NCI-H82 (cell line): ENCODE results near the gene KCNE3.
A peak's percentile ranks its signal among the peaks of the same experiment; 100 is the strongest.

ENCODE experiments used
- DNase-seq: peaks from one replicate; lab custom pipeline; 2025; lab: John Stamatoyannopoulos, UW

The KCNE3 gene, protein sequence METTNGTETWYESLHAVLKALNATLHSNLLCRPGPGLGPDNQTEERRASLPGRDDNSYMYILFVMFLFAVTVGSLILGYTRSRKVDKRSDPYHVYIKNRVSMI

DNA sequence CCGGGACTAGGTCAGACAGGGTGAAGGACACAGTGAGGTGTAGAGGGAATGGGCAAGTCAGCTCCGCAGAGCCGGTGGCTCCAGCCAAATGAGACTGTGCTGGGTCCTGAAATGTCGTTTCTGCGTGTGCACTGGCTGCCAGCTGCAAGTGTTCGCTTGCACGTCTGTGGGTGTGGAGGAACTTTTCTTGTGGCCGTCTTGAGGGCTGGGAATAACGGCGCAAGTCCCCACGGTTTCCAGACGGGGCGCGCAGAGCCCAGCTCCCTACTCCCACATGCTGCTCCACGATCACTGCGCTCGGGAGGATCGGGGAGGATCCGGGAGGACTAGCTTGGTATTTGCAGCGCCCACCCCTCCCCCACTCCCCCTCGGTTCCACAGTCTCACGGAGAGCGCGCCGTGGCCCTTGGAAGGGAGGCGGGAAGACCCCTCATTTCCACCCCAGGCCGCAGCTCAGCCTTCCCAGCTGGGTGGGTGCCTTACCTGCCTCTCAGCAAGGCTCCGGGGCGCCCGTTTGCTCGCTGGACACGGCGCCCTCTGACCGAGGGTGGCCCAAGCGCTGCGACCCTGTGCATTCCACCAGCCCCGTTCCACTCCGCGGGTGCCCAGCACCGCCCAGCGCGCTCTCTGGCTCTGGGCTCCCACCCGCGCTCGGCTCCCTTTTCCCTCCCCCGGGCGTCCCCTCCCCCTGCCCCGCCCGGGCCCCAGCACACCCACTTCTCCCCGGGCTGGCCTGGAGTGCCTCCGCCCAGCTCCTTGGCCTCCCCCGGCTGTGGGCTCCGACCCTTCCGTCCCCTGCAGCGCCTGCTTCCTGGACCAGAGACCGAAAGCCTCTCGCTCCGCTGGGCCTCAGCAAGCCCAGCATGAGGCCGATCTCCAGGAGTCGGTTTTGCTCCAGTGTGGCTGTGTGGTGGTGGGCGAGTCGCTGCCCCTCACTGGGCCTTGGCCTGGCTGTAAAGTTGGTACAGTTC is at the start of gene KCNE3:
Gene KCNE3, minus strand, starts transcription at position 634 of the 970 bp plus-strand sequence. CDS start 9,986 bp downstream, outside the sequence.
- no peak for DNase-seq

DNA sequence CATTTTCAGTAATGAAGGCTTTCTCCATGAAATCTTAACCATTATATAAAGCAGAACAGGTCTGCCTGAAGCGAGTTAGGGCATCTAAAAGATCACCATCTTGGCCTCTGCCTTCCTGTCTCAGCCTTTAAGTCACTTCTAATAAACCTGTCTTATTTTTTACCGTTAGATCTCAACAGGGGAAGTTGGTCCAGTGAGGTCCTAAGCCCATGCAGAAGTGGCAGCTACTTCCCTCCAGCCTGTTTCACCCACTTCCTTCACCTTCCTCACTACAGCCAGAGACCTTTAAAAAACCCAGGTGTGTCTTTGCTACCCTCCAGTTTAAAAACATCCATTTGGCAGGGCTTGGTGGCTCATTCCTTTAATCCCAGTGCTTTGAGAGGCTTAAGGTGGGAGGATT is 40.2 kb upstream of the KCNE3 start:
- no peak for DNase-seq

DNA sequence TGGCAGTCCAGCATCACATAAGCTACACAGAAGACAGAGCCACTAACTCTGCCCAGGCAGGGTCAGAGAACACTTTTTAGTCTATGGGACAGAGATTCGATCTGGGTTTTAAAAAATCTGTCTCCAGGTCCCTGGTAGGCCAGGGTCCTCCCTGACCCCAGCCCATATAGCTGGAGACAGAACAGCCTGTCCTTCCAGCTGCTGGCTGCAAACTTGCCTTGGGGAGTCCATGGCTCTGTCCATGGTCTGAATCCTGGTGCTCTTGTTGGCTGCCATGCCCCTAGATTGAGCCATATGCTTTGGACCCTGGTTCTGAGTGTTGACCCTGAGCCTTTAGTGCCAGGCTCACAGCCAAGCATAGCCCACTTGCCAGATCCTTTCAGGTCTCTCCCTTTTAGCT is 39.5 kb upstream of the KCNE3 start:
- no peak for DNase-seq

DNA sequence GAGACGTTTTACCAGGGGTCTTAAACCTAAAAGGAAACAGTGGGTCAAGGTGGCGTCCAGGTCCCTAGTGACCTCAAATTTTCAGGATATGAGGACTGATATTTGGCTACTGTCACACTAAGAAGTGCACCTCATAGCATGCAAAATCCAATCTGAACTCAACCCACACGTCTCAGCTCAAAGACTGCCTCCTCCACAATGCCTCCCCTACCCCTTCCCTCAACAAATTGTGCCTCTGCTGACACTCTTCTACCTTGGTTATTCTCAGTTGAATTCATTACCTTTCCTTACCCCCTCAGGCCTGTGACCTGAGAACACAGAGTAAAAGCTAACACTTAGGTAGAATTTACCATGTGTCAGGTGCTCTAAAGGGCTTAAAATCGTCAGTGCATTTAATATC is 38.6 kb upstream of the KCNE3 start:
- DNase-seq = no peak

DNA sequence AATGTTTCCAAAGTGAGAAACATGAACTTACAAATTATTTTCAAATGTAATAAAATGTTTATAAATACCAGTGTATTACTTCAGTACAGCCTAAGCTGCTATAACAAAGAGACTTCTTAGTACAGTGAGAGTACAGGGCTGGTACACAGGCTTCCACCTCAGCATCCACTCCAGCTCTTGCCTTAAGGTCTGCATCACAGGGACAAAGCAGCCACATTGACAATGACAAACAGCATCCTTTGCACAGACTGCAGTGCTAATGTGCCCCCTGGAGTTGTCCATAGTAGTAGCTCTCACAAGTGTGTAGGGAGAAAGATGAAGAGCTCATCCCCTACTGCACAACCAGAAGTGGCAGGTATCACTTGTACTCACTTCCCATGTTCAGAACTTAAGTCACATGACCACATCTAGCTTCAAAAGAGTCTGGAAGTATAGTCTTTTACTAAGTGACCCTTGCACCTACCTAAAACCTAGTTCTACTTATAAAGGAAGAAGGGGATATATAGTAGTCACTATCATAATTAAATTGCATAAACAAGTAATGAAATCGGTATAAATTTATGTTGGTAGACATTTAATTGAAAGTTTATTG is 36.8 kb upstream of the KCNE3 start:
- DNase-seq = no peak

DNA sequence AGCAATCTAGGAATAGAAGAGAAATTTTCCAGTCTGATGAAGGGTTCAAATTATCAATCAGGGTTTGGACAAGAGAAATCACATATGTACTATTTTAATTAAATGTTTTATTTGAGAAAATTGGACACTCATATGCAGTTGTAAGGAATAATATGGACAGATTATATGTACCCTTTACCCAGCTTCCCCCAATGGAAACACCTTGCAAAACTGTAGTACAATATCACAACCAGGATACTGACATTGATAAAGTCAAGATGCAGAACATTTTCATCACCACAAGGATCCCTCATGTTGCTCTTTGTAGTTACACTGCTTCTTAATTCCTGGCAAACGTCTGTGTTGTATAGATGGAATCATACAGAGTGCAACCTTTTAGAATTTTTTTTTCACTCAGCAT is 27.6 kb upstream of the KCNE3 start:
- no peak for DNase-seq

DNA sequence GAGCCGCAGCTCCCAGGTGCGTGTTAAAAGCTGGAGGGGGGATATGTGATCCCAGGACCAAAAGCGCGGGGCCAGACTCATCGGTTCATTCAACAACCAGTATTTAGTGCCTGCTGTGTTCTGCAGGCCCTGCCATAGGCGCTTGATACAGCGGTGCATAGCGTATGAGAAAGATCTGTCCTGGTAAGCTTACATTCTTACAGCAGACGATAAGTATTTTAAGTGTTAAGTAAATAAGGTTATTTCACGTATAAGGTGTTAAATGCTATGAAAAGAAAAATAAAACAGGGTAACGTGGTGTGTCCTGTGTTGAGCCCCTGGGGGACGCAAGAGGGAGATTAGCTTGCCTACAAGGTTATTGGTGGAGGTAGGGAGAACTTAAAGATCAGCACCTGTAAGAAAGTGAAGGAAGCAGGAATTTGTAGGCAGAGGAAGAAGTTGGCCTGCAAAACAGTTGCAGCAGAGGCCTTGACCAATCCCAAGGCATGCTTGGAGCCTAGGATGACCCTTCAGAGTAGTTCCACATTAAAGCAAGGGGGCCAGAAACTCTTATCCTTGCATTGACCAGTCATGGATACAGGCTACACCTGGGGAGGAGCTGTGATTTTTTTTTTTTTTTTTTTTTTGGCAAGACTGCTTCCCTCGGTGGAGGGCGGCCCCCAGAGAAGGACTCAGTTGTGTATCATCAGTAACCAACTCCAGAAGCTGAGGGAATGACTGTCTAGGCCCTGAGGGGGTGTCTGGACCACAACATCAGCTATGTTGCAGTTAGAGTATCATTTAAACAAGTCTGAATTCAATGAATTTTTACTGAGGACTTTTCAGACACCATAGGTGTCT is 26.7 kb upstream of the KCNE3 start:
- peak; percentile 83 for DNase-seq

DNA sequence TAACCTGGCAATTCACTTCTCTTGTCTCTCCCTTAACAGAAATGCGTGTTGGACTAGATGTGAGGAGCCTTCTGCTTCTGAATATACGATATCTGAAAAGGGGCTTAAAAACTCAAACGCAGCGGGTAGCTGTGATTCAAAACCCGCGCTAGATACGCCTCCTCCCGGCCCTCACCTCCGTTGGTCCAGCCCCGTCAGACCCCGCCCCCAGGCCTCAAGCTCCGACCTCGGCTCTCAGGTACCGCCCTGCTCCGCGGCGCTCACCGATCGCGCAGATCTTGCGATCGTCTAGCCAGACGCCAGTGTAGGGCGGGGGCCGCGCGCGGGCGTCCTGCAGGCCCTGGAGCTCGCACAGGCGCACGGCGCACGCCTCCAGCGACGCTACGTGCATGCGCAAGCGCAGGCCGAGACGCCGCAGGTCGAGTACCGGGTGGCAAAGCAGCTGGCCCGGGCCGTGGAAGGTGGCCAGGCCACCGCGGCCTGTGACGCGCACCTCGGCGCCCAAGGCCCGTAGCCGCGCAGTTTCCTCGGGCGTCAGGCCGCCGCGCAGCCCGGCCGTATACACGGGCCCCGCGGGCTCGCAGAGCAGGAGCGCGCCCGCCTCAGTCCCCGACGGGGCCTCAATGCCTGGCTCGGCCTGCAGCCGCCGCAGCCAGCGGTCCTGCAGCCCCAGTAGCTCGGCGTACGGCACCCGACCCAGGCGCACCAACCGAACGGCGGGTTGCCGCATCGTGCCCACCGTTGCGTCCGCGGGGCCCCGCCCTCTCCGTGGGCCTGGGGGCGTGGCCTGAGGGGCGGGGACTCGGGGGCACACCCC is 25.8 kb upstream of the KCNE3 start, which contains the start of gene LIPT2:
Gene LIPT2, minus strand, starts transcription at position 751 of the 817 bp plus-strand sequence. Its CDS starts 21 bp downstream, at position 730.
- peak; percentile 98 for DNase-seq

DNA sequence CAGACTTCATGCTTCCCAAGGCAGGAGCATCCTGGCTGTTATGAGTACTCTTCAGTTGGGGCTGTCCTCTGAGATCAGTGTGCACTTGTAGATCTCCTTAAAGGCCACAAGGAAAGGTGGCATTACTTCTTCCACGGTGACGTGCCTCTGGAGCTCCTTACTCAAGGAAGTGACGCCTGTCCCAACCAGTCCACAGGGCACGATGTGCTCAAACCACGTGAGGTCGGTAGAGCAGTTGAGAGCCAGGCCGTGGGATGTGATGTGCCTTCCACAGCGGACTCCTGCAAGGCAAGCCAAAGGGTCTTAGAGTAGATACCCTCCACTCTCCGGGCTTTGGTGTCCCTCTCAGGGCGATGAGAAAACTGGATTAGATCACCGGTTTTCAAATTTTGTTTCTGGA is 24.7 kb upstream of the KCNE3 start:
- no peak for DNase-seq

DNA sequence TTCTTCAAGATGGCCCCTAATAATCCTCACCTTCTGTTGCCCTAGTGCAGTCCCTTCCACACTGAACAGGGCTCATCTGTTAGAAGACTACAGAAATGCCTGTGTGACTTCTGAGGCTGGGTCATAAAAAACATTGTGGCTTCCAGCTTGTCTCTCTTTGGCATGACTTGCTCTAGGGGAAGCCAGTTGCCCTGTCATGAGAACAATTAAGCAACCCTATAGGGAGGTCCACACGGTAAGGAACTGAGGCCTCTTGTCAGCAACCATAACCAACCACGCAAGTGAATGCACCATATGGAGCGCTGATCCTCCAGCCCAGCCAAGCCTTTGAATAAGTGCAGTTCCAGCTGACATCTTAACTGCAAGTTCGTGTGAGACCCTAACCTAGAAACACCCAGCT is 23.6 kb upstream of the KCNE3 start:
- DNase-seq = peak; percentile 30

DNA sequence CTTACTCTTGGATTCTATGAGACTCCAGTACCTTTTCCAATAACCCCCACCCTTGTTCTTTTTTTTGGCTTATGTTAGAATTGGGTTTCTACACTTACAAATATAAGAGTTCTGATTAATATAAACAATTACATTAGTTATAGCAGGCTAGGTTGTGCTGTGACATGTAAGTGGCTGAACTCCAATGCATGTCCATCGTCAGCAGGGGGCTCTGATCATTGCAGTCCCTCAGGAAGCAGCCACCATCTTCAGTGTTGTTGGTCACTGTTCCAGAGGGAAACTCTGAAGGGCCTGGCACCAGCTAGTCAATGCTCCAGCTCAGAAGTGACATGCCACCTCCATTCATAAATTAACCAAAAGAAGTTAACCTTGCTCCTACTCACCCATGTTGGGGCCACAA is 20.5 kb upstream of the KCNE3 start:
- peak; percentile 32 for DNase-seq

DNA sequence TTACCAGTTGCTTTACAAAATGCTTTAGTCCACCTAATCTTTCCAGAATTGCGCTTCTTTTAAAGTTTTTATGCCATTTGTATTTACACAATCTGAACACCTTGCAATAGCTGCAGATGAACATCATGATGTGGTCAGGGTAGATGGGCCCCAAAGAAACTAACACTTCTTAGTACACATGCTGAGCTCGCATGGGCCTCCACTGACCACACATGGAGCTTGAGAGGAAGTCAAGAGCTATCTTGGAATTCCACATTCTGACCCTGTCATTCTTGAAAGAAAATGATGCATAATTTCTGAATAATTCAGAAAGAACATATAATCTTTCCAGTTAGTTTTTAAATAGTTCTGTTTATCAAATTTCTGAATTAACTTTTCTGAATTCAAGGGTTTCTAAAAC is 18.5 kb upstream of the KCNE3 start:
- no peak for DNase-seq

DNA sequence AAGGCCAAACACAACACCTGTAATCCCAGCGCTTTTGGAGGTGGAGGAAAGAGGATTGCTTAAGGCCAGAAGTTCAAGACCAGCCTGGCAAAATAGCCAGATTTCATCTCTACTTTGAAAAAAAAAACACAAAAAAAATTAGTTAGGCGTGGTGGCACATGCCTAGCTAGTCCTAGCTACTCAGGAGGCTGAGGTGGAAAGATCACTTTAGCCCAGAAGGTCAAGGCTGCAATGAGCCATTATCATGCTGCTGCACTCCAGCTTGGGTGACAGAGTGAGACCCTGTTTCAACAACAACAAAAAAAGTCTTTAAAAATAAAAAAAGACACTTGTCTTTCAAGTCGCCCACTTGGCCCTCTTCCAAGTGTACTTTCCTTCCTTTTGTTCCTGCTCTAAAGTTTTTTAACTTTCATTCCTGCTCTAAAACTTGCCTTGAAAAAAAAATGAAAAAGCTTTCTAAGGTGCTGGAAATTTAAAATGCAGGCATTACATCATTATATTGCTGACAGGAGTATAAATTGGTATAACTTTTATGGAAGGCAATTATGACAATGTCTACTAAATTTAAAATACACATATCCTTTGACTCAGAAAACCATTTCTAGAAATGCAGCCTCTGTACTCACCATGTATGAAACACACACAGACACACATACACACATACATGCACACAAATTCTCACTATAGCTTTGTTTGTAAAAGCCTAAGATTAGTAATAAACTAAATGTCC is 13.5 kb upstream of the KCNE3 start:
- DNase-seq = no peak

DNA sequence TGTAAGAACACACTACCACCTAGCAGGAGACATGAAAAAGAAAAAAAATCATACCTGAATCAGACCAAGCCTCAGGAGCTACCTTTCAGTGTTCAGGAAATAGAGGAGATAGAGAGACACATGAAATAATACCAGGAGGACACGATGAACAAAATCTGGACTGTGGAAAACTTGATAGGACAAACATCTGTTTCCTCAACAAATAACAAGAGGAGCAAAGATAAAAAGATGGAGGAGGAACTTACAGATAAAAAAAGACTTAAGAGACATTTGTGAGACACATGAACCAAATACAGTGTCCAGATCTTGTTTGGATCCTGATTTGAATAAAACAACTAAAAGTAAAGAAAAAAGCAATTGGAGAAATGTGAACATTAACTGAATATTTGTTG is 12.4 kb upstream of the KCNE3 start:
- no peak for DNase-seq

DNA sequence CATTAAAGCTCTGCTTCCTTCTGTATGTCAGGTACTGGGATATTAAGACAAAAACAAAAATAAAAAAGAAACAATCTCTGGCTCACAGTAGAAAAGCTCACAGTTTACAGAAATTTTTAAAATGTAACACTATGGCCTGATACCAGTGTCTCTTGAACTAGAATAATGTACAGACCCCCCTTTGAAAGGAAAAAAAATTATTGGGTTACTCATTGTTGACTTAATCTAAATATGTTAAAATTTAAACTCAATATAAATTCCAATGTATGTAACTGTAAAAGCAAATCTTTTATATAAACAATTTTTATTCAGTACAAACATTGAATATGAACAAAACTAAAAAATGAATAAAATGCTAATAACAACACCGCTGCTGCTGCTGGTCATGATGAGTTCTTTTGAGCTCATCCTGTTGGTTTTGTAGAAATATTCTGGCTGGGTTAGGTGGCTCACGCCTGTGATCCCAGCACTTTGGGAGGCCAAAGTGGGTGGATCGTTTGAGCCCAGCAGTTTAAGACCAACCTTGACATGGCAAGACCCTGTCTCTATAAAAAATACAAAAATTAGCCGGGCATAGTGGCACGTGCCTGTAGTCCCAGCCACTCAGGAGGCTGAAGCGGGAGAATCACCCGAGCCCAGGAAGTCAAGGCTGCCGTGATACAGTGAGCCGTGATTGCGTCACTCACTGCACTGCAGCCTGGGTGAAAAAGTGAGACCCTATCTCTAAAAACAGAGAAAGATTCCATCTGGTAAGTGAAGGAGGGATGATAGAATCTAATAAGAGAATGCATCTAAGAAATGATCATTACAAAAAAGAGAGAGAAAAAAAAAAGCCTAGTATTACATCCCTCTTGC is 11.8 kb upstream of the KCNE3 start:
- DNase-seq = no peak

DNA sequence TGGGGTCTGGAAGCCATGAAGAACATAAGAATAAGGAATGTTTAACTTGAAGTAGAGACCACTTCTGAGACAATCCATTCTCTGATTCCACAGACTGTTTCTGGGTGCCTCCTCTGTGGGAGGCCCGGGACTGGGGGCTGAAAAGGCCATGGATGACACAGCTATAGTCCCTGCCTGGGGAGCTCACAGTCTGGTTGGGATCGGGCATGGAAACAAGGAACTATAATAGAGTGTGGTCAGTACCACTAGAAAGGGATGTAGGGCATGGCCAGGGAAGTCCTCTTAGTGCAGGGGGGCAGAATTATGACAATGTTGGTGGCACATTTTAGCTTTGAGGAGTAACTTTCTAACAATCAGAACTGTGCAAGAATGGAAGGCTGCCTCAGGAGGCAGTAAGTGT is 9.2 kb upstream of the KCNE3 start:
- DNase-seq = no peak

DNA sequence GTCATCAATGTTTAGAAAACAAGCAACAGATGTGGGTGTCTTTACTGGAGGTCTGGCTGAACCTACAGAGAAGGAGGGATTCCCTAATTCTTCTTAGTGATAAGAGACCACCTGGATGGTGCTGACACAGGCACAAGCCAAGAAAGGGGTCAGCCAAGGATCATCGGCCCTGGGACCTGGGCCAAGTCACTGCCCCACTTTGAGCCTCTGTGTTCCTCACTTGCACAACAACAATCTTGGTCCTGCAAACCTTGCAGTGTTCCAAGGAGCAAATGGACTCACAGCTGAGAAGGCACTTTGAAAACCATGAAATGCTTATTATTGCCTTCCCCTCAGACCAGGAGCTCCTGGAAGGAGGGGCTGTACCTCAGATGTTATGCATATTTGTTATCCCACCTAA is 7.0 kb upstream of the KCNE3 start:
- peak; percentile 58 for DNase-seq

DNA sequence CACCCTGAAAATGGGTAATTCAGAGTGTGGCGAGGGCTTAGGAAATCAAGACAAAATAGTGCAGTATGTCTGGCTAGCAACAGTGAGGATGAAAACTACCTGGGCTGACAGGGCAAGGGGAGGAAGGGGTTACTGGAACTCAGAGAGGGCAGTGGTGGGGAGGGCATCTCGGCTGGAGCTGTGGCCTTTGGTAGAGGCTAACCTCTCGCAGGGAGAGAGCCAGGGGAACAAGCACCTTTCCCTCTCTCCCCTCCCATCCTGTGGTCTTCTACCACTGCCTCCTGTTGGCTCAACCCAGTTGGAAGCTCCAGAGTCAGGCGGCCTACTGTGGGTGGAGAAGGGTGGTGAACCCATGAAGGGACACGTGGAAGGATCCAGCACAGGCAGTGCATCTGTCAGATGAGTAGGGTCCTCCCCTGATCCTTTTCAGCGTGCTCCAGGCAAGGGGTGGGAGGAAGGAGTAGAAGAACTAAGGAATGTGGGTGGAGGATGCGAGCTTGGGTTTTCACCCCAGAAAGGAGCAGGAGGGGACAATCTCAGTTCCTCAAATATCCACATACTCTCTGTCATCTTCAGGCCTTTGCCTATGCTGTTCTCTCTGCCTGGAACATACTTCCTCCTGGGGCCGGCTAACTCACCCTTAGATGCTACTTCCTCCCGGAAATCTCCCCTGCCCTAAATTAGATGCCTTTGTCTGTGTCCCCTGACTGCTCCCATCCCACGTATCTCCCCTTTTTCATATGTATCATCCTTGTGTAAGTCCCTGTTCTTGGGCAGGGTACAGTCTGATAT is 6.2 kb upstream of the KCNE3 start:
- no peak for DNase-seq
